HG03064 (cell line): ENCODE data around the gene FAM81B.

Experiments
- ATAC-seq: cut with Tn5 transposase; IDR thresholded peaks from one replicate; pipeline ENCODE4 v1.9.1; 2021; ENCODE audit warnings: low read depth; ENCODE audit not compliant: unreplicated experiment

The FAM81B gene

GRCh38 chr5:95454536-95454935 lies 63.4 kb downstream of the FAM81B start:
- no peak for ATAC-seq

- ATAC-seq = no peak
Observed at GRCh38 chr5:95460665-95461064, 69.5 kb downstream of the FAM81B start.

- no peak for ATAC-seq
Observed at GRCh38 chr5:95471487-95471886, 80.3 kb downstream of the FAM81B start.

GRCh38 chr5:95471942-95472341 lies 80.8 kb downstream of the FAM81B start:
- no peak for ATAC-seq

- no peak for ATAC-seq
Observed at GRCh38 chr5:95484421-95484820, 93.3 kb downstream of the FAM81B start.

GRCh38 chr5:95486191-95486590 lies 95.0 kb downstream of the FAM81B start:
- no peak for ATAC-seq

- ATAC-seq = no peak
Observed at GRCh38 chr5:95487880-95488279, 96.7 kb downstream of the FAM81B start.
